Liver (tissue), 9 donors: ENCODE data around the gene GNPDA2. TPM values are rescaled to one million over a fixed set of nuclear protein-coding genes. Genes with fewer than 3 reads are reported as not detected.

ENCODE experiments used
- DNase-seq: peaks from one replicate; pipeline ENCODE4 v3.0.0-alpha.2; 2017; ENCODE audit warnings: low spot score
- H3K27ac ChIP-seq, 2 donors: one replicate each; pipeline ENCODE4 v1.7.0; 2013; ENCODE audit warnings: inconsistent platforms in 2 of 2, low read length in 2 of 2, control low read depth in 1 of 2, low read depth in 1 of 2, mild to moderate bottlenecking in 1 of 2
- H3K27me3 ChIP-seq, 4 donors: one replicate each; pipeline versions ENCODE4 v1.6.1 to v1.7.0; 2013; ENCODE audit warnings: low read length in 3 of 4, inconsistent platforms in 1 of 4, mild to moderate bottlenecking in 1 of 4, moderate library complexity in 1 of 4; ENCODE audit not compliant: control insufficient read depth in 4 of 4, insufficient read depth in 4 of 4
- H3K36me3 ChIP-seq, 4 donors: one replicate each; pipeline versions ENCODE4 v1.6.1 to v1.7.0; 2013; ENCODE audit warnings: low read length in 3 of 4, mild to moderate bottlenecking in 3 of 4, low read depth in 1 of 4, moderate library complexity in 1 of 4; ENCODE audit not compliant: control insufficient read depth in 4 of 4, insufficient read depth in 3 of 4
- H3K4me1 ChIP-seq, 4 donors: one replicate each; pipeline versions ENCODE4 v1.6.1 to v1.7.0; 2013; ENCODE audit warnings: low read length in 3 of 4, mild to moderate bottlenecking in 3 of 4, moderate library complexity in 1 of 4; ENCODE audit not compliant: control insufficient read depth in 4 of 4, insufficient read depth in 4 of 4
- H3K4me3 ChIP-seq, 3 donors: one replicate each; pipeline versions ENCODE4 v1.6.1 to v1.7.0; 2013; ENCODE audit warnings: low read length in 3 of 3, control low read depth in 1 of 3, low read depth in 1 of 3, mild to moderate bottlenecking in 1 of 3
- H3K9ac ChIP-seq, 2 donors: one replicate each; pipeline ENCODE4 v1.7.0; 2013; ENCODE audit warnings: low read length in 2 of 2, mild to moderate bottlenecking in 2 of 2, moderate library complexity in 2 of 2, control low read depth in 1 of 2, low read depth in 1 of 2
- H3K9me3 ChIP-seq, 4 donors: one replicate each; pipeline versions ENCODE4 v1.6.1 to v1.7.0; 2013; ENCODE audit warnings: low read length in 3 of 4; ENCODE audit not compliant: control insufficient read depth in 4 of 4
- ATF3 ChIP-seq: IDR thresholded peaks from 2 replicates; pipeline ENCODE4 v1.6.1; 2016; ENCODE audit warnings: antibody characterized with exemption
- CTCF ChIP-seq: fragments of 150-350 bp; IDR thresholded peaks from 2 replicates; pipeline ENCODE4 v1.5.1; 2017; ENCODE audit warnings: improper control_type of control experiment, low read depth, low read length; ENCODE audit not compliant: missing input control
- EGR1 ChIP-seq, 2 donors: IDR thresholded peaks; 2 replicates each; pipeline ENCODE4 v1.6.1; 2016 to 2018; ENCODE audit warnings: antibody characterized with exemption in 2 of 2, low read depth in 2 of 2
- FOXA1 ChIP-seq: IDR thresholded peaks from 2 replicates; pipeline ENCODE4 v1.6.1; 2016; ENCODE audit warnings: antibody characterized with exemption
- FOXA2 ChIP-seq: IDR thresholded peaks from 2 replicates; pipeline ENCODE4 v1.6.1; 2016; ENCODE audit warnings: antibody characterized with exemption
- GABPA ChIP-seq, 2 donors: IDR thresholded peaks in 1 of 2; conservative IDR thresholded peaks in 1 of 2; 2 replicates each; pipeline ENCODE4 v1.6.1; 2016; ENCODE audit warnings: antibody characterized with exemption in 2 of 2, mild to moderate bottlenecking in 1 of 2, moderate library complexity in 1 of 2
- HNF4A ChIP-seq, 2 donors: conservative IDR thresholded peaks; 2 replicates each; pipeline ENCODE4 v1.6.1; 2016; ENCODE audit warnings: antibody characterized with exemption in 2 of 2, mild to moderate bottlenecking in 2 of 2
- JUND ChIP-seq, 2 donors: IDR thresholded peaks; 2 replicates each; pipeline ENCODE4 v1.6.1; 2016; ENCODE audit warnings: antibody characterized with exemption in 2 of 2
- MAX ChIP-seq: IDR thresholded peaks from 2 replicates; pipeline ENCODE4 v1.6.1; 2016; ENCODE audit warnings: antibody characterized with exemption
- NR2F2 ChIP-seq: IDR thresholded peaks from 2 replicates; pipeline ENCODE4 v1.6.1; 2016; ENCODE audit warnings: antibody characterized with exemption
- RAD21 ChIP-seq, 2 donors: IDR thresholded peaks; 2 replicates each; pipeline ENCODE4 v1.6.1; 2016; ENCODE audit warnings: antibody characterized with exemption in 2 of 2, mild to moderate bottlenecking in 2 of 2
- REST ChIP-seq: IDR thresholded peaks from 2 replicates; pipeline ENCODE4 v1.6.1; 2016; ENCODE audit warnings: antibody characterized with exemption, mild to moderate bottlenecking
- RXRA ChIP-seq, 2 donors: IDR thresholded peaks; 2 replicates each; pipeline ENCODE4 v1.6.1; 2017 to 2018; ENCODE audit warnings: antibody characterized with exemption in 2 of 2, mild to moderate bottlenecking in 1 of 2
- SP1 ChIP-seq: IDR thresholded peaks from 2 replicates; pipeline ENCODE4 v1.6.1; 2018; ENCODE audit warnings: antibody characterized with exemption, mild to moderate bottlenecking
- TAF1 ChIP-seq: conservative IDR thresholded peaks from 2 replicates; pipeline ENCODE4 v1.6.1; 2016; ENCODE audit warnings: antibody characterized with exemption, mild to moderate bottlenecking
- YY1 ChIP-seq: IDR thresholded peaks from 2 replicates; pipeline ENCODE4 v1.6.1; 2016; ENCODE audit warnings: antibody characterized with exemption, mild to moderate bottlenecking
- ZBTB33 ChIP-seq: IDR thresholded peaks from 2 replicates; pipeline ENCODE4 v1.6.1; 2016; ENCODE audit warnings: antibody characterized with exemption
- WGBS: extraction: QIAGEN DNeasy Blood & Tissue Kit; methylation state at CpG from one replicate; pipeline ENCODE4 v1.1.7; 2013; 5-methylcytosine and 5-hydroxymethylcytosine counted together
- polyA plus RNA-seq, 2 donors: library from polyadenylated mRNA; stranded (reverse) in 1 of 2; unstranded in 1 of 2; fragments of 200-250 nt in 1 of 2; fragments of >200 nt in 1 of 2; fragmentation: Nextera tagmentation in 1 of 2; extraction: Ambion mirVana in 1 of 2; gene quantifications; one replicate each; pipeline versions ENCODE4 v1.2.1 to v1.2.3, GENCODE V29; 2013 to 2015
- total RNA-seq, 2 donors: library from RNA; depleted of rRNA; stranded (reverse); fragments of >200 nt; gene quantifications; one replicate each; pipeline ENCODE4 v1.2.3, GENCODE V29; 2014
- donor health status: healthy.
- donor health status: healthy.
- donor health status: healthy.
- donor health status: healthy.
- donor health status: healthy.

GNPDA2 gene
- total and polyA plus RNA-seq, 4 donors = 1.5 to 5.3 (median 3.6) TPM

- no peaks in the 10 kb centered on the region for H3K9me3 ChIP-seq
- H3K36me3 ChIP-seq = no peaks in the 10 kb centered on the region
- H3K4me1 ChIP-seq = no peaks in the 10 kb centered on the region
- peaks cover 0 to under 1% (median 0%) of the 10 kb centered on the region in 4 donors for H3K27me3 ChIP-seq
- H3K9ac ChIP-seq = no peak overlapping the region
- no peak overlapping the region for H3K27ac ChIP-seq
- H3K4me3 ChIP-seq = no peak overlapping the region
- no peak for DNase-seq
- TF ChIP-seq YY1 = no peak
- no peak for TF ChIP-seq SP1
- no peak for TF ChIP-seq GABPA (IDR thresholded peaks at IDR 0.05 in 1 of 2, conservative IDR thresholded peaks at IDR 0.05 in 1 of 2)
- no peak for TF ChIP-seq RAD21 (IDR thresholded peaks at IDR 0.05)
- no peak for TF ChIP-seq CTCF
- no peak for TF ChIP-seq ATF3
- TF ChIP-seq FOXA2 = no peak
- no peak for TF ChIP-seq EGR1 (IDR thresholded peaks at IDR 0.05; ENCODE audit: low read depth in 2 of 2)
- TF ChIP-seq NR2F2 = no peak
- no peak for TF ChIP-seq FOXA1
- TF ChIP-seq REST = no peak
- no peak for TF ChIP-seq RXRA (IDR thresholded peaks at IDR 0.05)
- no peak for TF ChIP-seq HNF4A (conservative IDR thresholded peaks at IDR 0.05)
Observed at GRCh38 chr4:44766453-44766852, 40.1 kb upstream of the GNPDA2 start.

- Histone ChIP-seq H3K9ac (no peak overlapping the region), H3K27ac (no peak overlapping the region), H3K36me3 (no peaks in the 10 kb centered on the region), H3K9me3 (no peaks in the 10 kb centered on the region), H3K27me3 (peaks cover 0 to 4% (median 0%) of the 10 kb centered on the region in 4 donors), H3K4me1 (no peaks in the 10 kb centered on the region), H3K4me3 (no peak overlapping the region)
- TF ChIP-seq NR2F2 = no peak
- no peak for TF ChIP-seq FOXA2
- no peak for TF ChIP-seq ZBTB33
- no peak for TF ChIP-seq HNF4A (conservative IDR thresholded peaks at IDR 0.05)
- no peak for TF ChIP-seq GABPA (IDR thresholded peaks at IDR 0.05 in 1 of 2, conservative IDR thresholded peaks at IDR 0.05 in 1 of 2)
- no peak for TF ChIP-seq RAD21 (IDR thresholded peaks at IDR 0.05)
- no peak for TF ChIP-seq TAF1
- no peak for TF ChIP-seq MAX
- TF ChIP-seq FOXA1 = no peak
- no peak for TF ChIP-seq JUND (IDR thresholded peaks at IDR 0.05)
- no peak for TF ChIP-seq ATF3
- TF ChIP-seq CTCF = no peak
- no peak for TF ChIP-seq RXRA (IDR thresholded peaks at IDR 0.05)
- TF ChIP-seq SP1 = no peak
- no peak for TF ChIP-seq REST
- 62% methylated on average over 4 of the region's 4 CpGs for WGBS
- DNase-seq = no peak
Observed at GRCh38 chr4:44765116-44765515, 38.8 kb upstream of the GNPDA2 start.
